Body of pancreas (tissue), 4 donors: Measurements from ENCODE around the gene BCO1.

Source experiments
- CTCF ChIP-seq, 7 experiments: fragments of 450-650 bp in 4 of 7; fragments of 200-600 bp in 3 of 7; sonication (generic) in 3 of 7; IDR thresholded peaks; one replicate each; pipeline ENCODE4 v1.5.1; 2016 to 2019; ENCODE audit warnings: antibody characterized with exemption in 7 of 7
- POLR2A ChIP-seq, 3 donors: fragments of 450-650 bp; IDR thresholded peaks; one replicate each; pipeline ENCODE4 v1.6.1; 2016; ENCODE audit warnings: antibody characterized with exemption in 3 of 3, mild to moderate bottlenecking in 2 of 3

GRCh38 chr16:81284995-81285600 lies 46.6 kb downstream of the BCO1 start:
- no peak for TF ChIP-seq CTCF (IDR thresholded peaks at IDR 0.05)
- TF ChIP-seq POLR2A (IDR thresholded peaks at IDR 0.05), result no peak
